Left ventricle myocardium inferior (tissue), 1 donor: ENCODE results near the gene ZFHX3. TPM values are rescaled to one million over a fixed set of nuclear protein-coding genes. Genes with fewer than 3 reads are reported as not detected.

Source experiments
- DNase-seq: peaks from one replicate; pipeline ENCODE4 v3.0.0-alpha.2; 2020
- H3K27ac ChIP-seq: fragments of 200-600 bp; replicated peaks from 2 replicates; pipeline ENCODE4 v1.8.0; 2021
- H3K27me3 ChIP-seq: fragments of 200-600 bp; 2 replicates; pipeline ENCODE4 v1.8.0; 2021; ENCODE audit warnings: low read depth
- H3K36me3 ChIP-seq: fragments of 200-600 bp; 2 replicates; pipeline ENCODE4 v1.8.0; 2021
- H3K4me1 ChIP-seq: fragments of 200-600 bp; 2 replicates; pipeline ENCODE4 v1.8.0; 2021
- H3K4me3 ChIP-seq: fragments of 200-600 bp; 2 replicates; pipeline ENCODE4 v1.8.0; 2021; ENCODE audit warnings: mild to moderate bottlenecking, moderate library complexity
- H3K9me3 ChIP-seq: fragments of 200-600 bp; replicated peaks from 2 replicates; pipeline ENCODE4 v1.8.0; 2021
- intact Hi-C: fragments of 100-400 bp; cut with micrococcal nuclease; formaldehyde crosslinking; loops from one replicate; pipeline ENCODE4 v1.11.0; 2022
- total RNA-seq: library from RNA; stranded (reverse); fragmentation: NEBNext Ultra II Directional; extraction: Animal tissue kit (Norgen Biotek cat#: 25700); gene quantifications from one replicate; pipeline ENCODE4 v1.2.1, GENCODE V29; 2021
- TF ChIP-seq, protein P1 (sequence below): fragments of 200-600 bp; IDR thresholded peaks from 2 replicates; pipeline ENCODE4 v1.8.0; 2021; ENCODE audit warnings: antibody characterized with exemption, mild to moderate bottlenecking, borderline replicate concordance
- donor health status: DM: no; HTN: yes; CAD: no; lungs with severe emphysema.

ZFHX3 gene
- total RNA-seq, 1 donor from 2014 or later = 9.6 TPM

DNA sequence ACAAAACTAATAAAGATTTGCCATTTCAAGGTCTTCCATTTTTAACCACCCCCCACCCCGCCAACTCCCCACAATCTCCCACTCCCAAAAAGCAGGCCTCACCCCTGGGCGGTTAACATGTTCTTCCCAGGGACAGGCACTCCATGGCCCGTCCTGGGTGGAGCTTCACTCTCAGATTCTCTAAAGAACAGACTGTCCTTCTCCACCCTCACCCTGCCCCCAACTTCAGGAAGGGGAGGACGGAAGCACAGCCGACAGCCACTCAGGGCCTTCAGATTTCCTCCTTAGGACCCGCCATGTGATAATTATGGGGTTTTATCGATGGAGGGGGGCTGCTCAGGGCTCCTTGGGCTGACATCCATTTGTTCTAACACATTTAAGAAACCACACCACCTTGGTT lies 61.9 kb downstream of the ZFHX3 start:
- Histone ChIP-seq H3K27me3 (no peaks in the 10 kb centered on the region), H3K4me1 (peaks cover 80% of the 10 kb centered on the region), H3K9me3 (no peaks in the 10 kb centered on the region), H3K4me3 (peak overlapping the region; percentile 39), H3K27ac (peak overlapping the region; percentile 93), H3K36me3 (no peaks in the 10 kb centered on the region)
- TF ChIP-seq, protein P1, sequence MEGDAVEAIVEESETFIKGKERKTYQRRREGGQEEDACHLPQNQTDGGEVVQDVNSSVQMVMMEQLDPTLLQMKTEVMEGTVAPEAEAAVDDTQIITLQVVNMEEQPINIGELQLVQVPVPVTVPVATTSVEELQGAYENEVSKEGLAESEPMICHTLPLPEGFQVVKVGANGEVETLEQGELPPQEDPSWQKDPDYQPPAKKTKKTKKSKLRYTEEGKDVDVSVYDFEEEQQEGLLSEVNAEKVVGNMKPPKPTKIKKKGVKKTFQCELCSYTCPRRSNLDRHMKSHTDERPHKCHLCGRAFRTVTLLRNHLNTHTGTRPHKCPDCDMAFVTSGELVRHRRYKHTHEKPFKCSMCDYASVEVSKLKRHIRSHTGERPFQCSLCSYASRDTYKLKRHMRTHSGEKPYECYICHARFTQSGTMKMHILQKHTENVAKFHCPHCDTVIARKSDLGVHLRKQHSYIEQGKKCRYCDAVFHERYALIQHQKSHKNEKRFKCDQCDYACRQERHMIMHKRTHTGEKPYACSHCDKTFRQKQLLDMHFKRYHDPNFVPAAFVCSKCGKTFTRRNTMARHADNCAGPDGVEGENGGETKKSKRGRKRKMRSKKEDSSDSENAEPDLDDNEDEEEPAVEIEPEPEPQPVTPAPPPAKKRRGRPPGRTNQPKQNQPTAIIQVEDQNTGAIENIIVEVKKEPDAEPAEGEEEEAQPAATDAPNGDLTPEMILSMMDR = no peak
- intact Hi-C loops = no loop called here
- DNase-seq = peak; percentile 82

- H3K9me3 ChIP-seq = no peaks in the 10 kb centered on the region
- peaks cover 74% of the 10 kb centered on the region for H3K4me1 ChIP-seq
- H3K27ac ChIP-seq = peak overlapping the region; percentile 93
- TF ChIP-seq, protein P1 = no peak
- peak; percentile 73 for DNase-seq
- no peaks in the 10 kb centered on the region for H3K36me3 ChIP-seq
- no peaks in the 10 kb centered on the region for H3K27me3 ChIP-seq
- intact Hi-C loops = no loop called here
- peak overlapping the region; percentile 39 for H3K4me3 ChIP-seq
These were observed 62.6 kb downstream of the ZFHX3 start for GRCh38 chr16:72985148-72985941.

- peak overlapping the region; percentile 93 for H3K27ac ChIP-seq
- H3K4me3 ChIP-seq = no peak overlapping the region
- no peaks in the 10 kb centered on the region for H3K27me3 ChIP-seq
- TF ChIP-seq, protein P1 = no peak
- intact Hi-C loops = no loop called here
- H3K9me3 ChIP-seq = no peaks in the 10 kb centered on the region
- DNase-seq = no peak
- no peaks in the 10 kb centered on the region for H3K36me3 ChIP-seq
- H3K4me1 ChIP-seq = peaks cover 65% of the 10 kb centered on the region
These were observed 64.1 kb downstream of the ZFHX3 start for GRCh38 chr16:72983728-72984350.

DNA sequence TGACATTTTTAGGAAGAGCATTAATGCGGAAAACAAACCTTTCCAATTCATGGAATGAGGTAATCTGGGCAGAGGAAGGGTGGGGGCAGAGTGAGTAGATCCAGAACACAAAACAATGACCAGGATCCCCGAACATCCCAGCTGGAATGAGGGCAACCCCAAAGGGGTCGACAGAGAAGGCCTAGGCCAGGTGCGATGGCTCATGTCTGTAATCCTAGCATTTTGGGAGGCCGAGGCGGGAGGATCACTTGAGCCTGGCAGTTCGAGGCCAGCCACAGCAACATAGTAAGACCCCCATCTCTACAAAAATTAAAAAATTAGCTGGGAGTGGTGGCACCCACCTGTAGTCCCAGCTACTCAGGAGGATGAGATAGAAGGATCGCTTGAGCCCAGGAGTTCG lies 64.7 kb downstream of the ZFHX3 start:
- Histone ChIP-seq H3K9me3 (no peaks in the 10 kb centered on the region), H3K36me3 (no peaks in the 10 kb centered on the region), H3K27ac (peak overlapping the region; percentile 1), H3K4me3 (no peak overlapping the region), H3K27me3 (no peaks in the 10 kb centered on the region), H3K4me1 (peaks cover 65% of the 10 kb centered on the region)
- no peak for DNase-seq
- intact Hi-C loops = no loop called here
- TF ChIP-seq, protein P1 = no peak

DNA sequence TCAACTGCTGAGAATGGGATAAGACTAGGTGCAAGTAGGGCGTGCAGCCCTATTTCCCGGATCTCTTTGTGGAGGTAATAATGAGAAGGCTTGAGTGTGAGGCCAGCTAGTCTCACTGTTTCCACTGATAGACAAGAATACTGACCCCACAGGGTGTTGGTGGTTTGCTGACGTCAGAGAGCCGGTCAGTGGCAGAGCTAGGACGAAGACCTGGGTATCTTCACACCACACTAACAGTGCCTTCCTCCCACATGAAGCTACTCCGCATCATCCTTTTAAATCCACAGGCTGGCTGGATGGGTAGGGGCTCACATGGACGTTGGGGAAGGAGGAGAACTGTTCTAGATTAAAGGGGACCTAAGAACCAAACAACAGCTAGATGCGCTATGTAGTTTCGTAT lies 68.0 kb downstream of the ZFHX3 start:
- H3K4me1 ChIP-seq = peaks cover 65% of the 10 kb centered on the region
- intact Hi-C loops = no loop called here

More for the DNA sequence above, 68.0 kb downstream of the ZFHX3 start:
- H3K36me3 ChIP-seq = no peaks in the 10 kb centered on the region
- H3K27ac ChIP-seq = no peak overlapping the region
- H3K4me3 ChIP-seq = no peak overlapping the region
- H3K9me3 ChIP-seq = no peaks in the 10 kb centered on the region
- DNase-seq = no peak
- H3K27me3 ChIP-seq = no peaks in the 10 kb centered on the region
- TF ChIP-seq, protein P1 = no peak
